Neuronal stem cell (in vitro differentiated cells): Measurements from ENCODE around the gene BRSK2.

Experiments
- DNase-seq: peaks from one replicate; pipeline ENCODE4 v3.0.0-alpha.2; 2013; ENCODE audit warnings: low spot score
- H2AFZ ChIP-seq: one replicate; pipeline ENCODE4 v1.6.1; 2013; ENCODE audit warnings: mild to moderate bottlenecking, low read length, inconsistent platforms
- H2AK5ac ChIP-seq: 2 replicates; pipeline ENCODE4 v1.6.1; 2013; ENCODE audit warnings: low read depth, mild to moderate bottlenecking, inconsistent platforms, low read length, moderate library complexity, mixed read lengths
- H2BK120ac ChIP-seq: 2 replicates; pipeline ENCODE4 v1.6.1; 2013; ENCODE audit warnings: low read depth, mild to moderate bottlenecking, inconsistent platforms, low read length, moderate library complexity, mixed read lengths
- H2BK12ac ChIP-seq: one replicate; pipeline ENCODE4 v1.6.1; 2013; ENCODE audit warnings: low read length, inconsistent platforms
- H2BK15ac ChIP-seq: 2 replicates; pipeline ENCODE4 v1.6.1; 2013; ENCODE audit warnings: mild to moderate bottlenecking, low read length, inconsistent platforms, mixed read lengths
- H2BK5ac ChIP-seq: one replicate; pipeline ENCODE4 v1.6.1; 2013; ENCODE audit warnings: inconsistent platforms, mild to moderate bottlenecking, low read length, moderate library complexity
- H3K14ac ChIP-seq: one replicate; pipeline ENCODE4 v1.6.1; 2013; ENCODE audit warnings: low read length, inconsistent platforms
- H3K18ac ChIP-seq: 2 replicates; pipeline ENCODE4 v1.6.1; 2013; ENCODE audit warnings: low read length, inconsistent platforms
- H3K23ac ChIP-seq: 2 replicates; pipeline ENCODE4 v1.6.1; 2013; ENCODE audit warnings: low read depth, mild to moderate bottlenecking, mixed read lengths, low read length, inconsistent platforms; ENCODE audit not compliant: poor library complexity
- H3K27ac ChIP-seq: replicated peaks from 3 replicates; pipeline ENCODE4 v1.5.1; 2013; ENCODE audit warnings: low read length, inconsistent platforms
- H3K27me3 ChIP-seq, 3 experiments: 2 replicates each; pipeline ENCODE4 v1.6.1; 2013; ENCODE audit warnings: low read length in 3 of 3, mild to moderate bottlenecking in 2 of 3, inconsistent platforms in 1 of 3, low read depth in 1 of 3, mixed read lengths in 1 of 3, moderate library complexity in 1 of 3; ENCODE audit not compliant: control insufficient read depth in 3 of 3, insufficient read depth in 3 of 3
- H3K36me3 ChIP-seq, 2 donors: replicated peaks in 1 of 2; 2 replicates each; pipeline ENCODE4 v1.6.1; 2013; ENCODE audit warnings: low read length in 2 of 2; ENCODE audit not compliant: control insufficient read depth in 2 of 2, insufficient read depth in 2 of 2
- H3K4ac ChIP-seq: 2 replicates; pipeline ENCODE4 v1.6.1; 2013; ENCODE audit warnings: inconsistent platforms, mild to moderate bottlenecking, low read length, moderate library complexity
- H3K4me1 ChIP-seq, 2 donors: 1 replicate in 1 of 2; 2 replicates in 1 of 2; pipeline ENCODE4 v1.6.1; 2013; ENCODE audit warnings: low read length in 2 of 2, low read depth in 1 of 2; ENCODE audit not compliant: control insufficient read depth in 2 of 2, insufficient read depth in 1 of 2
- H3K4me2 ChIP-seq: one replicate; pipeline ENCODE4 v1.6.1; 2013; ENCODE audit warnings: mild to moderate bottlenecking, low read length, inconsistent platforms; ENCODE audit not compliant: insufficient read depth, poor library complexity, severe bottlenecking
- H3K4me3 ChIP-seq, 2 donors: 2 replicates each; pipeline ENCODE4 v1.5.1; 2013; ENCODE audit warnings: low read length in 2 of 2, mild to moderate bottlenecking in 2 of 2, inconsistent platforms in 1 of 2, moderate library complexity in 1 of 2
- H3K79me1 ChIP-seq: one replicate; pipeline ENCODE4 v1.6.1; 2013; ENCODE audit warnings: low read depth, mild to moderate bottlenecking, inconsistent platforms, low read length, moderate library complexity
- H3K9ac ChIP-seq: one replicate; pipeline ENCODE4 v1.6.1; 2013; ENCODE audit warnings: mild to moderate bottlenecking, low read depth, low read length, inconsistent platforms; ENCODE audit not compliant: poor library complexity
- H3K9me3 ChIP-seq, 2 donors: replicated peaks in 1 of 2; 2 replicates each; pipeline versions ENCODE3 to v1.6.1; 2013; ENCODE audit warnings: low read length in 2 of 2, mild to moderate bottlenecking in 2 of 2, inconsistent platforms in 1 of 2, low read depth in 1 of 2, mixed read lengths in 1 of 2, moderate library complexity in 1 of 2; ENCODE audit not compliant: control insufficient read depth in 2 of 2, insufficient read depth in 1 of 2
- H4K8ac ChIP-seq: one replicate; pipeline ENCODE4 v1.6.1; 2013; ENCODE audit warnings: low read depth, mild to moderate bottlenecking, inconsistent platforms, low read length, moderate library complexity
- H4K91ac ChIP-seq: one replicate; pipeline ENCODE4 v1.6.1; 2013; ENCODE audit warnings: low read length, low read depth, mild to moderate bottlenecking, inconsistent platforms; ENCODE audit not compliant: poor library complexity
- WGBS, 2 donors: extraction: QIAGEN DNeasy Blood & Tissue Kit; methylation state at CpG; one replicate each; pipeline ENCODE4 v1.1.7; 2013; ENCODE audit warnings: missing lambda C conversion rate in 2 of 2, mixed read lengths in 1 of 2; ENCODE audit not compliant: insufficient read length in 2 of 2, insufficient replicate concordance in 1 of 2; ENCODE audit errors: extremely low coverage in 2 of 2; 5-methylcytosine and 5-hydroxymethylcytosine counted together

The BRSK2 gene

GRCh38 chr11:1451781-1452470, 62.2 kb downstream of the BRSK2 start:
- Histone ChIP-seq H3K14ac (no peak overlapping the region), H3K4me1 (no peaks in the 10 kb centered on the region), H3K18ac (no peak overlapping the region), H3K23ac (no peak overlapping the region), H2BK12ac (no peak overlapping the region), H4K8ac (no peak overlapping the region), H3K4me3 (no peak overlapping the region), H3K9me3 (no peaks in the 10 kb centered on the region), H2AK5ac (no peak overlapping the region), H3K36me3 (peaks cover 21 to 67% of the 10 kb centered on the region in 2 donors), H2AFZ (no peak overlapping the region), H3K4me2 (no peak overlapping the region), H3K27me3 (no peaks in the 10 kb centered on the region), H2BK15ac (no peak overlapping the region), H3K4ac (no peak overlapping the region), H4K91ac (no peak overlapping the region), H3K27ac (no peak overlapping the region), H2BK120ac (no peak overlapping the region), H3K9ac (peak overlapping the region; percentile 60), H2BK5ac (no peak overlapping the region), H3K79me1 (peaks cover 3% of the 10 kb centered on the region)
- no peak for DNase-seq
- WGBS, 2 donors = no CpG with 5 or more reads among the region's 27 CpGs

- Histone ChIP-seq H3K23ac (no peak overlapping the region), H2BK12ac (no peak overlapping the region), H3K9me3 (no peaks in the 10 kb centered on the region), H2AFZ (no peak overlapping the region), H2BK15ac (no peak overlapping the region), H3K4me1 (peaks cover 0 to under 1% of the 10 kb centered on the region in 2 donors), H3K4me2 (no peak overlapping the region), H3K4ac (no peak overlapping the region), H4K91ac (no peak overlapping the region), H2BK120ac (no peak overlapping the region), H3K9ac (no peak overlapping the region), H2AK5ac (no peak overlapping the region), H3K36me3 (peaks cover 25 to 69% of the 10 kb centered on the region in 2 donors), H3K27me3 (no peaks in the 10 kb centered on the region), H2BK5ac (no peak overlapping the region), H3K27ac (no peak overlapping the region), H3K14ac (no peak overlapping the region), H3K79me1 (peaks cover 3% of the 10 kb centered on the region), H3K18ac (no peak overlapping the region), H3K4me3 (no peak overlapping the region), H4K8ac (no peak overlapping the region)
- WGBS, 2 donors = no CpG with 5 or more reads among the region's 13 CpGs
- no peak for DNase-seq
Observed at GRCh38 chr11:1452744-1453143, 63.0 kb downstream of the BRSK2 start.

- H3K18ac ChIP-seq = no peak overlapping the region
- H3K4me2 ChIP-seq = no peak overlapping the region
- no peak overlapping the region for H3K23ac ChIP-seq
- no peak overlapping the region for H2AK5ac ChIP-seq
- peaks cover 25 to 66% of the 10 kb centered on the region in 2 donors for H3K36me3 ChIP-seq
- no peaks in the 10 kb centered on the region for H3K27me3 ChIP-seq
- H3K27ac ChIP-seq = no peak overlapping the region
- H3K4me3 ChIP-seq = peak overlapping the region in 1 of 2 donors; percentile 39
- H4K8ac ChIP-seq = no peak overlapping the region
- DNase-seq = no peak
- H3K4me1 ChIP-seq = peaks cover 0 to 9% of the 10 kb centered on the region in 2 donors
- H2AFZ ChIP-seq = no peak overlapping the region
- peak overlapping the region; percentile 53 for H2BK5ac ChIP-seq
- WGBS, 2 donors = no CpG with 5 or more reads among the region's 17 CpGs
- no peak overlapping the region for H2BK12ac ChIP-seq
- no peak overlapping the region for H4K91ac ChIP-seq
- peaks cover 3% of the 10 kb centered on the region for H3K79me1 ChIP-seq
- H3K9me3 ChIP-seq = no peaks in the 10 kb centered on the region
- peak overlapping the region; percentile 30 for H3K9ac ChIP-seq
- no peak overlapping the region for H2BK120ac ChIP-seq
- no peak overlapping the region for H3K14ac ChIP-seq
- H2BK15ac ChIP-seq = no peak overlapping the region
- peak overlapping the region; percentile 53 for H3K4ac ChIP-seq
Observed at GRCh38 chr11:1453611-1454034, 63.9 kb downstream of the BRSK2 start.

GRCh38 chr11:1454576-1454975, 64.8 kb downstream of the BRSK2 start:
- peak overlapping the region; percentile 56 for H3K14ac ChIP-seq
- H3K27ac ChIP-seq = no peak overlapping the region
- H3K9me3 ChIP-seq = no peaks in the 10 kb centered on the region
- no peak overlapping the region for H2BK15ac ChIP-seq
- H3K36me3 ChIP-seq = peaks cover 25 to 60% of the 10 kb centered on the region in 2 donors
- no peak overlapping the region for H2AK5ac ChIP-seq
- H3K79me1 ChIP-seq = peaks cover 3% of the 10 kb centered on the region
- H4K91ac ChIP-seq = no peak overlapping the region
- H4K8ac ChIP-seq = no peak overlapping the region
- H3K4ac ChIP-seq = peak overlapping the region; percentile 11
- no peak for DNase-seq
- H3K4me3 ChIP-seq = no peak overlapping the region
- H3K4me1 ChIP-seq = peaks cover 0 to 10% of the 10 kb centered on the region in 2 donors
- H2BK120ac ChIP-seq = no peak overlapping the region
- H2BK12ac ChIP-seq = no peak overlapping the region
- no peak overlapping the region for H3K18ac ChIP-seq
- no CpG with 5 or more reads among the region's 21 CpGs for WGBS, 2 donors
- peak overlapping the region; percentile 44 for H3K9ac ChIP-seq
- H3K23ac ChIP-seq = peak overlapping the region; percentile 89
- H2AFZ ChIP-seq = no peak overlapping the region
- H2BK5ac ChIP-seq = peak overlapping the region; percentile 53
- H3K4me2 ChIP-seq = no peak overlapping the region
- no peaks in the 10 kb centered on the region for H3K27me3 ChIP-seq
